Measurements from ENCODE around the gene LRRC41.
A peak's percentile ranks its signal among the peaks of the same experiment; 100 is the strongest.
"Not testable (repeated sequence)": the region's sequence is repeated elsewhere in the genome, so short reads cannot be mapped to it uniquely, and the experiment has no call there.

Gene LRRC41

DNA sequence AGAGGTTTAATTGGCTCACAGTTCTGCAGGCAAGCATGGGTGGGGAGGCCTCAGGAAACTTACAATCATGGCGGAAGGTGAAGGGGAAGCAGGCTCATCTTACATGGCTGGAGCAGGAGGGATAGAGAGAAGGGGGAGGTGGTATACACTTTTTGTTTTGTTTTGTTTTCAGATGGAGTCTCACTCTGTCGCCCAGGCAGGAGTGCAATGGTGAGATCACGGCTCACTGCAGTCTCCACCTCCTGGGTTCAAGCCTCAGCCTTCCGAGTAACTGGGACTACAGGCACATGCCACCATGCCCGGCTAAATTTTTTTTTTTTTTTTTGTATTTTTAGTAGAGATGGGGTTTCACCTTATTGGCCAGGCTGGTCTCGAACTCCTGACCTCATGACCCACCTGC is 18.8 kb upstream of the LRRC41 start:
- DNase-seq, result not testable (repeated sequence)

DNA sequence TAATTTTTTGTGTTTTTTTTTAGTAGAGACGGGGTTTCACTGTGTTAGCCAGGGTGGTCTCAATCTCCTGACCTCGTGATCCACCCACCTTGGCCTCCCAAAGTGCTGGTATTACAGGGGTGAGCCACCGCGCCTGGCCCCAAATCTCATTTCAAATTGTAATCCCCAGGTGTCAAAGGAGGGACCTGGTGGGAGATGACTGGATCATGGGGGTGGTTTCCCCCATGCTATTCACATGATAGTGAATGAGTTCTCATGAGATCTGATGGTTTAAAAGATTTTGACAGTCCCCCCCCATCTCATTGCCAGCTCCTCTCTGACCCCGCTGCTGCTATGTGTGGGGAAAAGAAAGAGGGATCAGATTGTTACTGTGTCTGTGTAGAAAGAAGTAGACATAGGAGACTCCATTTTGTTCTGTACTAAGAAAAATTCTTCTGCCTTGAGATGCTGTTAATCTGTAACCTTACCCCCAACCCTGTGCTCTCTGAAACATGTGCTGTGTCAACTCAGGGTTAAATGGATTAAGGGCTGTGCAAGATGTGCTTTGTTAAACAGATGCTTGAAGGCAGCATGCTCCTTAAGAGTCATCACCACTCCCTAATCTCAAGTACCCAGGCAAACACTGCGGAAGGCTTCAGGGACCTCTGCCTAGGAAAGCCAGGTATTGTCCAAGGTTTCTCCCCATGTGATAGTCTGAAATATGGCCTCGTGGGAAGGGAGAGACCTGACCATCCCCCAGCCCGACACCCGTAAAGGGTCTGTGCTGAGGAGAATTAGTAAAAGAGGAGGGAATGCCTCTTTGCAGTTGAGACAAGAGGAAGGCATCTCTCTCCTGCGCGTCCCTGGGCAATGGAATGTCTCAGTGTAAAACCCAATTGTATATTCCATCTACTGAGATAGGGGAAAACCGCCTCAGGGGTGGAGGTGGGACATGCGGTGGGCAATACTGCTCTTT is 16.8 kb upstream of the LRRC41 start:
- not testable (repeated sequence) for DNase-seq

DNA sequence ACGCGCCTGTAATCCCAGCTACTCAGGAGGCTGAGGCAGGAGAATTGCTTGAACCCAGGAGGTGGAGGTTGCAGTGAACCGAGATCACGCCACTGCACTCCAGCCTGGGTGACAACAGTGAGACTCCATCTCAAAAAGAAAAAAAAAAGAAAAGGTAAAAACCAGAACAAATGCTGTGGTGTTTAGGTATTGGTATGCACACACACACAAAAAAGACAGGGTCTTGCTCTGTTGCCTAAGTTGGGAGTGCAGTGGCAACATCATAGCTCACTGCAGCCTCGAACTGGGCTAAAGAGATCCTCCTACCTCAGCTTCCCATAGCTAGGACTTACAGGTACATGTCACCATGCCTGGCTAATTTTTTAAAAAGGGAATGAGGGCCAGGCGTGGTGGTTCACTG is 15.9 kb upstream of the LRRC41 start:
- DNase-seq, result not testable (repeated sequence)

DNA sequence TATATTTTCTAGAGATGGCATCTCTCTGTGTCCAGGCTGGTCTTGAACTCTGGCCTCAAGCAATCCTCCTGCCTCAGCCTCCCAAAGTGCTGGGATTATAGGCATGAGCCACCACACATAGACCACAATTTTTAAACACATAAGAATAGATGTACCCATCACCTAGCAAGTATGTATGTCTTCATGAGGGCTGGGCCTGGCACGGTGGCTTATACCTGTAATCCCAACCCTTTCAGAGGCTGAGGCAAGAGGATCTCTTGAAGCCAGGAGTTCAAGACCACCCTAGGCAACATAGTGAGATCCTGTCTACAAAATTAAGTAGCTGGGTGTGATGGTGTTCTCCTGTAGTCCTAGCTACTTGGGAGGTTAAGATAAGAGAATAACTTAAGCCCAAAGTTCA is 13.9 kb upstream of the LRRC41 start:
- DNase-seq, result no peak

DNA sequence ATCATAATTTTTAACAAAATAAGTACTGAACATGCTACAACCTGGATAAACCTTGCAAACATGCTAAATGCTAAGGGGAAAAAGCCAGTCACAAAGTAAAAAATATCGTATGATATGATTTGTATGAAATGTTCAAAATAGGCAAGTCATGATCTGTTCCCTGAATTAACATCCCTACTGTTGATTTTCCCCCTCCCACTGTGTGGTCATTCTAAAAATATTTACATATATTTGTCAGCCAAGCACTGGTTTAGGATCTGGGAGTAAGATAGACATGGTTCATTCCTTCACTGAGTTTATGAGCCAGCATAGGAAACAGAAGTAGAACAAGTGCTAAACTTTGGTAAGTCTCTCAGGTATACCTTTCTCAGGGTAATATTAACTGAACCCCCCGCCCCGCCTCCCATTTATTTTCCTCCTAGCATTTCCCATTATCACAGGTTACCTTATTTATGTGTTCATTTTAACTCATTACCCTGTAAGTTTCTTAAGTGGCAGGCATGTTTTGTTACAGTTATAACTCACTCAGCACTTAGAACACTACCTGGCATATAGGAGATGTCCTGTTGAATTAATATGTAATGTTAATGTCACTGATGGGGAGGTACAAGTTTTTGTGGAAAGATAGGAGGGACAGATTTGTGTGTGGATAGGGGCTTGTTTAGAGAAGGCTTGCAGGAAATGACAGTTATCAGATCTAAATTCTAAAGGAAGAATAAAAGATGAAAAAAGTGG is 12.4 kb upstream of the LRRC41 start:
- no peak for DNase-seq

DNA sequence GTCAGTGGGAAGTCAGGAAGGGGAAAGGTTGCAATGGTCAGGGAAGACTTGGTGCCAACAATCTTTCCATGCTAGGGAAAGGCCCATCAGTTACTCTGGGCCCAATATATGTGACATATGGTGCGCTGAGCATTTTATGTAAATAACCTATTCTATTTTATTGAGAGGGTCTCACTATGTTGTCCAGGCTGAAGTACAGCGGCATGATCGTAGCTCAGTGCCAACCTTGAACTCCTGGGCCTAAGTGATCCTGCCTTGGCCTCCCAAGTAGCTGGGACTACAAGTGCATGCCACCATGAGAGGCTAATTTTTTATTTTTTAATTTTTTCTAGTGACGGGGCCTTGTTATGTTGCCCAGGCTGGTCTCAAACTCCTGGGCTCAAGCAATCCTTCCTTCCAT is 6.9 kb upstream of the LRRC41 start:
- DNase-seq, result no peak

DNA sequence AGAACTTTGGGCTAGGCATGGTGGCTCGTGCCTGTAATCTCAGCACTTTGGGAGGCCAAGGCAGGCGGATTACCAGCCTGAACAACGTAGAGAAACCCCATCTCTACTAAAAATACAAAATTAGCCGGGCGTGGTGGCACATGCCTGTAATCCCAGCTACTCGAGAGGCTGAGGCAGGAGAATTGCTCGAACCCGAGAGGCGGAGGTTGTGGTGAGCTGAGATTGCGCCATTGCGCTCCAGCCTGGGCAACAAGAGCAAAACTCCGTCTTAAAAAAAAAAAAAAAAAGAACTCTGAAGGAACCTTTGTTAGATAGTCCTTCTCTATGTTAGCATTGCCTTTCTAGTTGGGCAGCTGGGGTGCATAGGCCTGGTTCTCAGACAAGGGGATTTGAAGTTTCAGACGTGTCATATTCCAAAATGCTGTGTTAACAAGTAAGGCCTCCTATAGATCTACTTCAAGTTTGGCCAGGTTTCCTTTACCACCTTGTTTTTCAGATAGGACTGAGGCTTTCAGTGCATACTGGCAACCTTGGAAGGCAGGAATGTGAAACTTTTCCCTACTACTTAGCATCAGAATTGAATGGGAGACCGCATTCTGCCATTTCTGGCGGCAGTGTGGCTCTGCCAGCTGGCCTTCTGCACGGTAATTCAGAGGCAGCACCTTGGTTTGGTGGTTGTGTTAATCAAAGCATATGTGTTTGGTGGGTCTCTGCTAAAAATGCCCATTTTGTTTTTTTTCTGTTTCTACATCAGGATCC is 6.2 kb upstream of the LRRC41 start:
- no peak for DNase-seq

DNA sequence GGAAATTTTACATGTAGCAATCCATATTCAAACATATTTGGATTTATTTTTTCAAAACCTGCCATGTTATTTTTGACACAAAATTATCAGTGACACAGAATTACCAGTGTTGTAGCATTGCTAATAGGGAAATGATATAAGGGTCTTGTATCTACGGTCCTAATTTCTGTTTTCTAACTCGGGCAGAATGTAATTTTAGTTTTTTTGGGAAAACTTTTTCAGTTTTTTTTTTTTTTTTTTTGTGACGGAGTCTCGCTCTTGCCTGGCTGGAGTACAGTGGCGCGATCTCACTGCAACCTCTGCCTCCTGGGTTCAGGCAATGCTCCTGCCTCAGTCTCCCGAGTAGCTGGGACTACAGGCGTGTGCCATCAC is 2.7 kb upstream of the LRRC41 start:
- no peak for DNase-seq

DNA sequence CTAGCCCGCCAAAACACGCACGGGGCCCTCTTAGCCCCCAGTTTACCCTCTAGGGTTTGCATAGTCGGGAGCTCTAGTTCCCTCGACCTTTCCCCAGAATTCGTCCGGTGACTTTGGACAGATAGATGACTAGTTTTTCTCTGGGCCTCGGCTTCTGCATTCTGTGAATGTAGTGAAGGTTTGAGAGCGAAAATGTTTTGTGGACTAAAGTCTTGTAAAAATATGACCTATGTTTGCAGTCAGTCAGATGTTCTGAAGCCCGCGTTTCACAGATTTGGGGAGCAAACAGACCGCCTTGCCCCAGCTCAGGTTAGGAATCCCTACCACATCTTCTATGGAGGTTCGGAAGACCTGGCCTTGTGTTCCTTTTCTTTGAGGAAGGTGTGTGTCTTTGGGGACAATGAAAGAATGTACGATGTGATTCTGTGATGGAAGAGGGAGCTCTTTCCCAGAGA is 483 bp upstream of the LRRC41 start:
- DNase-seq, result no peak

DNA sequence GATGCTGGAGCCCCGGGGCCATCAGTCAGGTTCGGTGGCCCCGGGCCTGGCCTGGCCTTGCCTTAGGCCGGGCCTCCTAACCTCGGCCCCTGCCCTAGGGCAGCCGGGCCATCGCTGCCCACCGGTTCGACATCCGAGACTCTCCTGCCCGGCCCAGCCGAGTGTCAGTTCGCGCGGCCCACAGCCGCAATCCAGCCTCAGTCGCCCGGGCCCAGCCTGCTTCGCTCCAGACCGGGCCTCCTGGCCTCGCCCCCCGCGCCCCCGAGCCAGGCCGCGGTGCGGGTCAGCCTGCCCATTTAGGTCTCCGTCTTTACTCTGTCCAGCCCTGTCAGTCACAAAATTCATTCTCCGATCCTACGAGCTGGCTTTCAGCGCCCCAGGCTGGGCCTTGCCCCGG is 777 bp downstream of the LRRC41 start:
- peak in 2 of 6 experiments; percentile 30 to 48 for DNase-seq

DNA sequence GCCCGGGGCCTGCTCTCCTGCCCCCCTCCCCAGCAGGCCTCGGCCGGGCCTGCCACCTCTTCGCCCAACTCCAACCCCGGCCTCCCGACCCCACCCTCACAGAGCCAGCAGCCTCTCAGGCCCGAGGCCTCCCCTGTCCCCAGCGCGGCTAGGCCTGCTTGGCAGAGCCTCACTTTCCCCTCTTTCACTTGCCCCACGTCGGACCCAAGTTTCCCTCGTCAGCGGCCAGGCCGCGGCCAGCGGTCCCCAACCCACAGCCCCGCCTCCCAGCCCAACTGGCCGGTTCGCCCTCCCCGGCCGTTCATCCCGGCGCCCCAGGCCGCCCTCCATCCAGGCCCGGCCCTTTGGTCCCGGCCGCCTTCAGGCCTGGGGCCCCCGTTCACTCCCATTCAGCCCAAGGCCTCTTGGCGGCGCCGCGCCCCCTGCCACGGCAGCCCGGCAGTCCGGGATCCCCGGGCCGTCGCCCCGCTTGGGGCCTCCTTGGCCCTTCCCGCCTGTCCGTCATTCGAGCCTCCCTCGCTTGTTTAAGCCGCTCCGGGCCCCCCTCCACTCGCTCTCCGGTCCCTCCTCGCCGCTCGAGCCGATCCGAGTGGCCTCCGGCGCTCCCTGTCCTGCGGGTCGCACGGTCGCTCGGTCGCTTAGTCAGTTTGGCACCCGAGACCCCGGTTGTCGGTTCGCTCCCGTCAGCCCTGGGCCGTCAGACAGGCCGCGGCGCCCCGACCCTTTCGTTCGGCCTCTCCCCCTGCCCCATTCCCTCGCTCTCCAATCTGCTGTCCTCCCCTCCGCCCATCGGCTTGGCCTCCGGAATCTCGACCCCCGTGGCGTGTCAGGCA is 1.4 kb downstream of the LRRC41 start:
- peak; percentile 29 to 75 (median 44) for DNase-seq

DNA sequence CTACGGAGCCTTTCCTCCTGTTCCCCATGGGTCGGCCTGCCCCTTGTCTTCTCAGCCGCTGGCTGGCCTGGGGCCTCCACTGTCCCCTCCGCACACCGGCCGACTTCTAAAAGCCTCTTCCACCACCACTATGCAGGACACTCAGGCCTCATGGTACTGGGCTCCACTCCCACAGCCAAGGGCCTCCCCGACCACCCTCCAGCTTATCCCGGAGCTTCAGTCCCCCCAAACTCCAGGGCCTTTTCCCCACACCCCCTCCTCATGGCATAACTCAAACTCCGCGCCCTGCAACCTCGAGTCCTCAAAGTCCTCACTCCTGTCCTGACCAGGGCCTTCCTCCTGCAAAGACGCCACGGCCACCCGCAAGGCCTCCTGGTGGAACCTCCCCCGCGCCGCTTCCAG is 2.0 kb downstream of the LRRC41 start:
- DNase-seq, result no peak

DNA sequence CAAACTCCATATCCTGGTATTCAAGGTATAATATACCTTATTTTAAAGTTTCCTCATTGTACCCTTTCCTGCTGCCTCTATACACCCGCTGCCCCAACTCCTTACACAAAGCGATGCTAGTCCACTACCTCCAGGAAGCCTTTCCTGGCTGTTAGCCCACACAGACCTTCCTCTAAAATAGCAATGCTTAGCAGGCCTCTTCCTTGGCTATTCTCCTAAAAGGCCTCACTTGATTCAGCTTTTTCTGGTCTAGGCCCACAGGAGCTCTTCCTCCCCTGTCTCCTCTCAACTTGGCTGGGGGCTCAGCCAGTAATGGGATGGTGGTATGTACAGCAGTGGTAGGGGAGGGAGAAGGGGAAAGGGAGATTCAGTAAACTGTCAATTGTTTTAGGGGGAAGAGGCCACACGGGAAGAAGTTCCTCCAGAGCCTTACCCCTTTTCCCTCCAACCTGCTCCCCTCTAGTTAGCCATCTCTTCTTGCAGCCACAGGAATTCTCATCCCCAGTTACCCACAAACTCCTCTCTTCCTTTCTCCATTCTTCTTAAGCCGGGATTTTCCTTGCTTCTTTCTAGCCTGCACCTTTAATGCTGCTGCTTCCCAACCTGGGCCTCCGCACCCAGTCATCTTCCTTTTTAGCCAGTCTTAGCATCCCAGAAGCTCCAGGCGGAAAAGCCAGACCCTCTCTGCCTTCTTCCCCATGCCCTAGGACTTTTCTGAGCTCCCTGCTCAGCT is 2.6 kb downstream of the LRRC41 start:
- DNase-seq, result no peak

DNA sequence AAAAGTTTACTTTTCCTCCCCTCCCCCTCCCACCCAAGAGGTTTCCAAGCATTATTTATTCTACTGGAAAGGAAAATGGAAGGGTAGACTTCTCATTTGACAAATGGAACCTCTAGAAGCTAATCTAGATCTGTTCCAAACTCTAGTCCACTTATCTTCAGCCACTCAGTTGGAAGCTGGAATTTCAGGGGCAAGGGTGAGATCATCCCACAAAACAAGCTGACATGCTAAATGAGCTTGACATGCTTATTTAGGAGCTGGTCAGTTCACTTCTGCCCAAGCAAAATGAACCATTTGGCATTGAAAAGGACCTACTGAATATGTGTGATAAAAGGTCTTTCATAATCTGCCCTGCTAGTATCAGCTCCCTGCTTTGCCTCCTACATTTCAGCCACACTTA is 5.0 kb downstream of the LRRC41 start:
- DNase-seq, result no peak

DNA sequence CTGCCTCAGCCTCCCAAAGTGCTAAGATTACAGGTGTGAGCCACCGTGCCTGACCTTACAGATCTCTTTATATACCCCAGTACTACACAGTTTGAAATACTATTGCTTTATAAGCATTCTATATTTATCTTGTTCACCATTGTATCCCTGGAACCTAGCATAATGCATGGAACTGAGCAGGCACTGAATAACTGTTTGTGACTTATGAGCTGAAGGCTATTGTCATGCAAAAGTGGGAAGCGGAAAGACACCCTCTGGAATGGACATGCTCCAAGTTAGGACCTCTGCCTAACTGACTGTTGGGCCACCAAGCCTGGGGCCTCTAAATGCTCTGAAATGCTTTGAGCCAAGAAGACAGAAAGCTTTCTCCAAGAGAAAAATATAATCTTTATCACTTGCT is 8.1 kb downstream of the LRRC41 start:
- no peak for DNase-seq

DNA sequence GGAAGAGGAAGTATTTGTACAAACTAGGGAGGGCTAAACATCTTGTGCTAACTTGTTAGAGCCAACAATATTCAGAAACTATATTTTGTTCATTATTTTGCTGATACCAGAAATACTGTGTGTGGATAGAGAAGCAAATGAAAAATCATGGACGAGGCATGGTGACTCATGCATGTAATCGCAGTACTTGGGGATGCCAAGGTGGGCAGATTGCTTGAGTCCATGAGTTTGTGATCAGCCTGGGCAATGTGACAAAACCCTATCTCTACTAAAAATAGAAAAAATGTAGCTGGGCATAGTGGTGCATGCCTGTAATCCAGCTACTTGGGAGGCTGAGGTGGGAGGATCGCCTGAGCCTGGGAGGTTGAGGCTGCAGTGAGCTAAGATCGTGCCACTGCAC is 13.4 kb downstream of the LRRC41 start:
- DNase-seq, result no peak

DNA sequence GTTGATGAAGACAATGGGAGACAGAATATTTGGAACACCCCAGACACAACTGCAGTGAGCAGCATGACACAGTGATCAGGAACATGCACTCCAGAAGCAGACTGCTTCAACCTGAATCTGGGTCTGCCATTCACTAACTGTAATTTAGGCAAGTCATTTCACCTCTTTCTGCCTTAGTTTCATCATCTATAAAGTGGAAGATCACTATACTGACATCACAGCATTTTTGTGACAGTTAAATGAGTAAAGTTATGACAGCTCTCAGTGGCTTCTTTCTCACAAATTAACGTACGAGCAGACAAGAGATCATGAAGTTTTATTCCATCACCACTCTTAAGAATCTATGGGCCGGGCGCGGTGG is 14.3 kb downstream of the LRRC41 start:
- no peak for DNase-seq

DNA sequence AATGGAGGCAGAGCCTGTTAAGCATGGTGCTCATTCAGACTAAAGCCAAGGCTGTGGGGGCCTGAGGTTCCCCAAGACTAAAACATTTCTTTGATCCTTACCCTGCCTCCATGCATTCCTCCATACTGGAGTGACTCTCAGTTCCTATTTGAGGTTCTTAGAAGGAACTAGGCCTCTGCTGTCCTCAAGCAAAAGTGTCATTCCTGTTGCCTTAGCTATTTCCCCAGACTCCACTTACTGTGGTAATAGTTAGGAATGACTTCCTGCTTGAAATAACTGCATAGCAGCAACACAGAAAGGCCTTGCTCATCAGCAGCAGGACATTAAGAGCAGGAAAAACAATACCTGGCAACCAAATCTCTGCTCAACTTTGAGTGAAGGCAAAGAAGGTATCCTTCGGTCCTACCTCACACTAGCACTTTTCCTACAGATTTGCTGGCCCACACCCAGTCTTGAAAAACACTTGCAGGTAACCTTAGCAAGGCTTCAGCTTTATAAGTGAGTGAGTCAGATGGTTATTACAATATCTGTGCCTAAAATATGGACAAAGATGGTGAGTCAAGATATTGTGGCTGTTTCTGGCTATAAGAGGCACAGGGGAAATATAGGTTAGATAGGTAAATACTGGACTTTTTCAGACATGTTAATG is 14.8 kb downstream of the LRRC41 start:
- DNase-seq, result no peak

DNA sequence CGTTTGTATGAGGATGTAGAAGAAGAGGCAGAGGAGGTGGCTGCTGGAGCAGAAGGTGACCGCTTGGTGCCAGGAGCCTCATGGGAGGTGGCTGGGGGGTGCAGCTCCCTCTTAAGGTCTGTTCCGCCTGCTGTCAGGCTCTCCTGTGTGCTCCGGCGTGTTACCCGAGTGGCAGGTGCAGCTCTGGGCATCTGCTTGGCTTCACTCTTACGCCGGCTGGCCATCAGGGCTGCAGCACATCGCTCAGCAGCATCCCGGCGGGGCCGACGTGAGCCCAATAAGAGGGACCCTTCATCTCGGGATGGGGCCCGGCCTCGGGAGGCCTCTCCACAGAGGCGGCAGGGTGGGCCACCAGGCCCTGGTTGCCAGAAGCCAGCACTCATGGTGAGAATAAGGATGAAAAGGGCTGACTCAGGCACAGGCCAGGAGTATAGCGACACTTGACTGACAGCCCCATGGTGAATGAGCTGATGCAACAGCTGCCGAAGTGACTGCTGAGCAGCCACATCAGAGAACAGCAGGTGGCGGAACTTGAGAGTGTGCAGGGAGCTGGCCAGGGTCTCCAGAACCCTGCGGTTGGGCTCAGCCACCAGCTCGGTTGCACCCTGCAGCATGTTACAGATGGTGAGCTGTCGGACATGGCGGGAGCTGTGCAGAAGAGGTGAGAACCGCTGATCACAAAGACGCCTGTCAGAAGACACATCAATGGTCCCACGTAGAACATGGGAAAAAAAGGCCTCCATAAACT is 17.5 kb downstream of the LRRC41 start:
- DNase-seq, result peak in 1 of 6 experiments; percentile 10

Measured in stimulated activated naive CD4-positive, alpha-beta T cell (primary cell).